DOHH2 (cell line): Measurements from ENCODE around the gene SEC61B.

Experiments used
- H3F3A ChIP-seq: fragments of 200-600 bp; sonication (generic), shearing (Covaris generic); 2 replicates; pipeline ENCODE4 v1.6.0; 2016; ENCODE audit warnings: antibody characterized with exemption, mild to moderate bottlenecking; ENCODE audit not compliant: control insufficient read depth, insufficient read depth
- H3K27ac ChIP-seq: fragments of 200-600 bp; sonication (generic); 2 replicates; pipeline ENCODE4 v1.5.1; 2014; ENCODE audit warnings: low read depth, mild to moderate bottlenecking, low read length, moderate library complexity
- H3K27me3 ChIP-seq: fragments of 200-600 bp; sonication (generic); 2 replicates; pipeline ENCODE4 v1.6.1; 2014; ENCODE audit warnings: mild to moderate bottlenecking, low read length, mixed read lengths; ENCODE audit not compliant: control insufficient read depth
- H3K36me3 ChIP-seq: fragments of 200-600 bp; sonication (generic); 2 replicates; pipeline ENCODE4 v1.6.1; 2014; ENCODE audit warnings: mild to moderate bottlenecking, low read length, moderate library complexity, mixed read lengths; ENCODE audit not compliant: control insufficient read depth
- H3K4me1 ChIP-seq: fragments of 200-600 bp; sonication (generic); 2 replicates; pipeline ENCODE4 v1.6.1; 2014; ENCODE audit warnings: mild to moderate bottlenecking, low read length, mixed read lengths; ENCODE audit not compliant: control insufficient read depth
- H3K4me2 ChIP-seq: fragments of 200-600 bp; sonication (generic); 2 replicates; pipeline ENCODE4 v1.6.0; 2014; ENCODE audit warnings: mild to moderate bottlenecking, low read length, moderate library complexity
- H3K4me3 ChIP-seq: fragments of 200-600 bp; sonication (generic); 2 replicates; pipeline ENCODE4 v1.5.1; 2014; ENCODE audit warnings: mild to moderate bottlenecking, low read length, mixed read lengths
- H3K79me2 ChIP-seq: fragments of 200-600 bp; sonication (generic); 2 replicates; pipeline ENCODE4 v1.6.1; 2014; ENCODE audit warnings: mild to moderate bottlenecking, low read length, mixed read lengths; ENCODE audit not compliant: control insufficient read depth
- H3K9me2 ChIP-seq: fragments of 200-600 bp; sonication (generic); replicated peaks from 2 replicates; pipeline ENCODE4 v1.6.1; 2014; ENCODE audit warnings: mild to moderate bottlenecking, low read length, mixed read lengths; ENCODE audit not compliant: control insufficient read depth
- H3K9me3 ChIP-seq: fragments of 200-600 bp; sonication (generic); 2 replicates; pipeline ENCODE4 v1.6.1; 2014; ENCODE audit warnings: antibody characterized with exemption, low read length, mixed read lengths; ENCODE audit not compliant: control insufficient read depth, insufficient read depth
- H4K20me1 ChIP-seq: fragments of 200-600 bp; sonication (generic); 2 replicates; pipeline ENCODE4 v1.6.0; 2014; ENCODE audit warnings: low read depth, mild to moderate bottlenecking, antibody characterized with exemption, low read length, moderate library complexity; ENCODE audit not compliant: control insufficient read depth, insufficient read depth
- CTCF ChIP-seq: fragments of 200-600 bp; sonication (generic); IDR thresholded peaks from one replicate; pipeline ENCODE4 v1.5.1; 2014; ENCODE audit warnings: antibody characterized with exemption, mild to moderate bottlenecking, low read depth, low read length; ENCODE audit not compliant: poor library complexity, severe bottlenecking
- EZH2phosphoT487 ChIP-seq: fragments of 200-600 bp; sonication (generic); IDR thresholded peaks from 2 replicates; pipeline ENCODE4 v1.6.1; 2017; ENCODE audit warnings: borderline replicate concordance, mild to moderate bottlenecking, antibody characterized with exemption, low read length, moderate library complexity, mixed read lengths

The SEC61B gene

GRCh38 chr9:99257723-99258389 lies 35.8 kb downstream of the SEC61B start:
- H4K20me1 ChIP-seq: no peaks in the 10 kb centered on the region
- no peak overlapping the region for H3K27ac ChIP-seq
- no peak overlapping the region for H3K4me3 ChIP-seq
- no peaks in the 10 kb centered on the region for H3K79me2 ChIP-seq
- H3F3A ChIP-seq: no peaks in the 10 kb centered on the region
- no peaks in the 10 kb centered on the region for H3K27me3 ChIP-seq
- H3K4me2 ChIP-seq: no peak overlapping the region
- no peak for TF ChIP-seq CTCF
- no peak for TF ChIP-seq EZH2phosphoT487
- H3K36me3 ChIP-seq: no peaks in the 10 kb centered on the region
- H3K4me1 ChIP-seq: peaks cover 22% of the 10 kb centered on the region
- H3K9me2 ChIP-seq: no peaks in the 10 kb centered on the region
- no peaks in the 10 kb centered on the region for H3K9me3 ChIP-seq

GRCh38 chr9:99259231-99259918 lies 37.3 kb downstream of the SEC61B start:
- Histone ChIP-seq H3K4me3 (no peak overlapping the region), H3K9me2 (no peaks in the 10 kb centered on the region), H3K27me3 (no peaks in the 10 kb centered on the region), H3K9me3 (no peaks in the 10 kb centered on the region), H3F3A (no peaks in the 10 kb centered on the region), H4K20me1 (no peaks in the 10 kb centered on the region), H3K27ac (no peak overlapping the region), H3K36me3 (no peaks in the 10 kb centered on the region), H3K4me1 (peaks cover 25% of the 10 kb centered on the region), H3K4me2 (no peak overlapping the region), H3K79me2 (no peaks in the 10 kb centered on the region)
- TF ChIP-seq CTCF: no peak
- no peak for TF ChIP-seq EZH2phosphoT487

GRCh38 chr9:99261923-99262322 lies 39.8 kb downstream of the SEC61B start:
- H3K9me3 ChIP-seq: no peaks in the 10 kb centered on the region
- no peak overlapping the region for H3K27ac ChIP-seq
- H3K4me1 ChIP-seq: peaks cover 50% of the 10 kb centered on the region
- H4K20me1 ChIP-seq: no peaks in the 10 kb centered on the region
- TF ChIP-seq CTCF (no peak), EZH2phosphoT487 (no peak)
- H3K4me3 ChIP-seq: no peak overlapping the region
- H3K36me3 ChIP-seq: no peaks in the 10 kb centered on the region
- peaks cover 3% of the 10 kb centered on the region; the same call in 1 of the 2 replicates for H3F3A ChIP-seq
- H3K9me2 ChIP-seq: no peaks in the 10 kb centered on the region
- H3K27me3 ChIP-seq: no peaks in the 10 kb centered on the region
- no peak overlapping the region for H3K4me2 ChIP-seq
- H3K79me2 ChIP-seq: no peaks in the 10 kb centered on the region
